GM18868 (cell line): ENCODE data around the gene LRMDA.

Source experiments
- ATAC-seq: cut with Tn5 transposase; IDR thresholded peaks from one replicate; pipeline ENCODE4 v1.9.1; 2021; ENCODE audit warnings: mild to moderate bottlenecking, moderate library complexity; ENCODE audit not compliant: unreplicated experiment

The LRMDA gene

GRCh38 chr10:75694269-75694668, 262.8 kb downstream of the LRMDA start:
- no peak for ATAC-seq

GRCh38 chr10:75694790-75695189, 263.4 kb downstream of the LRMDA start:
- no peak for ATAC-seq

GRCh38 chr10:75695994-75696393, 264.6 kb downstream of the LRMDA start:
- no peak for ATAC-seq

GRCh38 chr10:75696536-75696935, 265.1 kb downstream of the LRMDA start:
- ATAC-seq, result no peak

GRCh38 chr10:75703191-75703854, 271.9 kb downstream of the LRMDA start:
- ATAC-seq, result no peak

- ATAC-seq, result no peak
These were observed 274.0 kb downstream of the LRMDA start for GRCh38 chr10:75705426-75705825.

- ATAC-seq, result no peak
These were observed 275.8 kb downstream of the LRMDA start for GRCh38 chr10:75707080-75707840.

- ATAC-seq, result no peak
These were observed 276.6 kb downstream of the LRMDA start for GRCh38 chr10:75708060-75708459.

GRCh38 chr10:75709245-75709644, 277.8 kb downstream of the LRMDA start:
- ATAC-seq, result no peak

- no peak for ATAC-seq
These were observed 278.4 kb downstream of the LRMDA start for GRCh38 chr10:75709811-75710210.

- ATAC-seq, result no peak
These were observed 280.9 kb downstream of the LRMDA start for GRCh38 chr10:75712242-75712880.

GRCh38 chr10:75716506-75716905, 285.1 kb downstream of the LRMDA start:
- no peak for ATAC-seq

GRCh38 chr10:75717126-75717916, 285.9 kb downstream of the LRMDA start:
- no peak for ATAC-seq

GRCh38 chr10:75718991-75719390, 287.6 kb downstream of the LRMDA start:
- no peak for ATAC-seq

- ATAC-seq, result no peak
These were observed 288.7 kb downstream of the LRMDA start for GRCh38 chr10:75720157-75720556.

GRCh38 chr10:75722020-75722419, 290.6 kb downstream of the LRMDA start:
- no peak for ATAC-seq

- no peak for ATAC-seq
These were observed 291.2 kb downstream of the LRMDA start for GRCh38 chr10:75722609-75723008.

GRCh38 chr10:75723319-75723980, 292.0 kb downstream of the LRMDA start:
- ATAC-seq, result no peak

- ATAC-seq, result no peak
These were observed 292.6 kb downstream of the LRMDA start for GRCh38 chr10:75724047-75724446.
